BJ (cell line): ENCODE data around the gene EFNA5. TPM values are rescaled to one million over a fixed set of nuclear protein-coding genes. Genes with fewer than 3 reads are reported as not detected.

Source experiments
- CTCF ChIA-PET: fragments of 350-600 bp; formaldehyde crosslinking; extraction: SDS; loops from one replicate; lab custom pipeline; 2021; ENCODE audit warnings: antibody characterized with exemption, inconsistent platforms; lab: Yijun Ruan, JAX
- POLR2A ChIA-PET: fragments of 300-600 bp; sonication (Branson Sonifier 250); formaldehyde crosslinking; extraction: SDS; loops from one replicate; lab custom pipeline; 2021; ENCODE audit warnings: antibody characterized with exemption; lab: Charles Lee
- DNase-seq: peaks from one replicate; pipeline ENCODE4 v3.0.0-alpha.2; 2011; ENCODE audit warnings: low read depth
- H3K27me3 ChIP-seq: 2 replicates; pipeline ENCODE4 v1.6.0; 2011; ENCODE audit warnings: low read length; ENCODE audit not compliant: control insufficient read depth, insufficient read depth
- H3K36me3 ChIP-seq: 2 replicates; pipeline ENCODE4 v1.5.1; 2011; ENCODE audit warnings: low read length; ENCODE audit not compliant: control insufficient read depth, insufficient read depth
- H3K4me3 ChIP-seq: 2 replicates; pipeline ENCODE4 v1.5.1; 2011; ENCODE audit warnings: low read depth, mild to moderate bottlenecking, control low read depth, low read length
- polyA plus RNA-seq: library from polyadenylated mRNA; depleted of rRNA; stranded (reverse); fragments of >200 nt; gene quantifications from 2 replicates; pipeline ENCODE4 v1.2.3, GENCODE V29; 2011
- TF ChIP-seq, protein P1 (sequence below): IDR thresholded peaks from 2 replicates; pipeline ENCODE4 v1.5.1; 2011; ENCODE audit warnings: low read depth, mild to moderate bottlenecking, control low read depth, inconsistent platforms, low read length, moderate library complexity; ENCODE audit not compliant: insufficient read depth

EFNA5 gene
- polyA plus RNA-seq, 1 experiment = 0.67 TPM

DNA sequence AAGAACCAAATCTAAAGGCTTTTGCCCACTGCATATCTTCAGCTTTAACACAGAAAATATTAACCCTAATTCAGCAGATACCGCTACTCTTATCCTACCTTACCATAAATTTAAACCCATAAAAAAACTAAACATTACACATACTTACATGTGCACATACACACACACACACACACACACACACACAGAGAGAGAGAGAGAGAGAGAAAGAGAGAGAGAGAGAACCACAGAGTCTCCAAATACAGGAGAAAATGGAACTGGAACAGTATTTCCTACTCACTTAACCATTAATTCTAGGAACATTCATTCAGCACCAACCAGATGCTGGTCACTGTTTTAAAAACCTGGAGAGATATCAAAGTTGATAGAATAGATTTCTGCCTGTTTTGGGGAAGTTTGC is 53.7 kb downstream of the EFNA5 start:
- DNase-seq = no peak
- Histone ChIP-seq H3K36me3 (no peaks in the 10 kb centered on the region), H3K27me3 (no peaks in the 10 kb centered on the region), H3K4me3 (no peak overlapping the region)
- ChIA-PET CTCF (no interaction called here), POLR2A (no interaction called here)
- TF ChIP-seq, protein P1, sequence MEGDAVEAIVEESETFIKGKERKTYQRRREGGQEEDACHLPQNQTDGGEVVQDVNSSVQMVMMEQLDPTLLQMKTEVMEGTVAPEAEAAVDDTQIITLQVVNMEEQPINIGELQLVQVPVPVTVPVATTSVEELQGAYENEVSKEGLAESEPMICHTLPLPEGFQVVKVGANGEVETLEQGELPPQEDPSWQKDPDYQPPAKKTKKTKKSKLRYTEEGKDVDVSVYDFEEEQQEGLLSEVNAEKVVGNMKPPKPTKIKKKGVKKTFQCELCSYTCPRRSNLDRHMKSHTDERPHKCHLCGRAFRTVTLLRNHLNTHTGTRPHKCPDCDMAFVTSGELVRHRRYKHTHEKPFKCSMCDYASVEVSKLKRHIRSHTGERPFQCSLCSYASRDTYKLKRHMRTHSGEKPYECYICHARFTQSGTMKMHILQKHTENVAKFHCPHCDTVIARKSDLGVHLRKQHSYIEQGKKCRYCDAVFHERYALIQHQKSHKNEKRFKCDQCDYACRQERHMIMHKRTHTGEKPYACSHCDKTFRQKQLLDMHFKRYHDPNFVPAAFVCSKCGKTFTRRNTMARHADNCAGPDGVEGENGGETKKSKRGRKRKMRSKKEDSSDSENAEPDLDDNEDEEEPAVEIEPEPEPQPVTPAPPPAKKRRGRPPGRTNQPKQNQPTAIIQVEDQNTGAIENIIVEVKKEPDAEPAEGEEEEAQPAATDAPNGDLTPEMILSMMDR = no peak

DNA sequence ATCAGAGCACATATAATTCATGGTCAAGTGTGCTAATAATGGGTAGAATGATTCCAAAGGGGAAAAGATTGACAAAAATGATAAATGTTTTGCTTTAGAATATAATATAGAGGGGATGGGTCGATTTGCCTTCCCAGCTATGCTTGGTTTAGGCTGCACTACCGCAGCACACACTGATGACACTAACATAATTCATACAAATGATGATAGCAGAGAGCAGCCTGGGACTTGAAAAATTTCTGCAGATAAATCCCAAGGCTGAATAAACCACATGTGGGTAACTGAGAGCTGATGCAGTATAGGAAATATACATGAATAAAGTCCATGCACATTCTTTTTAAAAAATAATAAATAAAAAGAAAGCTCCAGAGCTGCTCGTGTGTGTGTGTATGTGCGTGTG is 54.5 kb downstream of the EFNA5 start:
- POLR2A ChIA-PET = no interaction called here
- H3K4me3 ChIP-seq = no peak overlapping the region

GRCh38 chr5:107615299-107615817 is 55.4 kb downstream of the EFNA5 start:
- TF ChIP-seq, protein P1 = no peak
- H3K27me3 ChIP-seq = no peaks in the 10 kb centered on the region
- ChIA-PET POLR2A (no interaction called here), CTCF (interaction anchor here (0.8 kb wide), 1 partner anchor 19 kb away, joined by 4 read pairs; no protein-coding TSS in a partner anchor)
- DNase-seq = no peak
- H3K36me3 ChIP-seq = no peaks in the 10 kb centered on the region
- no peak overlapping the region for H3K4me3 ChIP-seq

More for the DNA sequence above, 54.5 kb downstream of the EFNA5 start:
- CTCF ChIA-PET = no interaction called here
- TF ChIP-seq, protein P1 = no peak
- H3K27me3 ChIP-seq = no peaks in the 10 kb centered on the region
- DNase-seq = no peak
- H3K36me3 ChIP-seq = no peaks in the 10 kb centered on the region

DNA sequence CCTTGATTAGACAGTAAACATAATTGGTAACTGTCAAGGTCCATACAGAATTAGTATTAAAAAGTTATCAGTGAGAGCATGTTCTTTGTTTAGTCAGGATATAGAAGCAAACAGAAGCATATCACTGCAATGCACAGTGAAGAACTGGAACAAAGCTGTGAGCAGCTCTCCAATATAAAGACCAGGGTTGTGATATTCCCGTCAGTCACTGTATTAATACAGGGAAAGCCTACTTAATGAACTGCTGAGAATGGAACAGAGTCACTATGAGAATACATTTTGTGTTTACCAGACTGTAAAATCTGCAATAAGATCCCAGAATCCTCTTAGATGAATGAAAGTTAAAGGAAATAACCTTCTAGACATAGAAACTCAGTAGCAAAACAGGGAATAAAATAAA is 58.2 kb downstream of the EFNA5 start:
- Histone ChIP-seq H3K4me3 (no peak overlapping the region), H3K27me3 (no peaks in the 10 kb centered on the region), H3K36me3 (no peaks in the 10 kb centered on the region)
- ChIA-PET POLR2A (no interaction called here), CTCF (no interaction called here)
- TF ChIP-seq, protein P1 = no peak
- DNase-seq = no peak

GRCh38 chr5:107610798-107611197 is 59.9 kb downstream of the EFNA5 start:
- no peaks in the 10 kb centered on the region; the same call in 1 of the 2 replicates for H3K27me3 ChIP-seq
- TF ChIP-seq, protein P1 = no peak
- H3K4me3 ChIP-seq = no peak overlapping the region
- ChIA-PET CTCF (interaction anchor here (1.4 kb wide), 1 partner anchor 14 kb away, joined by 3 read pairs; no protein-coding TSS in a partner anchor), POLR2A (no interaction called here)
- no peaks in the 10 kb centered on the region for H3K36me3 ChIP-seq
- no peak for DNase-seq
